Measurements from ENCODE around the gene NAA38.

GRCh38 chr17:7836596-7837407 lies 20.6 kb downstream of the NAA38 start:
- TF ChIP-seq CTCF (IDR thresholded peaks at IDR 0.05), result no peak
- TF ChIP-seq POLR2A (IDR thresholded peaks at IDR 0.05), result no peak

Data from right lobe of liver (tissue), 4 donors.